Gastrocnemius medialis (tissue), 4 donors: ENCODE measurements around the gene LRRC18. TPM values are rescaled to one million over a fixed set of nuclear protein-coding genes. Genes with fewer than 3 reads are reported as not detected.

Experiments
- ATAC-seq, 2 donors: fragments of 150-250 bp; one replicate each; pipeline ENCODE4 v1.9.1; 2016
- DNase-seq, 2 donors: peaks; one replicate each; pipeline ENCODE4 v3.0.0-alpha.2; 2019
- H3K27ac ChIP-seq, 4 donors: fragments of 200-600 bp; sonication (generic); 1 replicate in 1 of 4; 2 replicates in 3 of 4; pipeline ENCODE4 v1.5.1; 2016 to 2018; ENCODE audit warnings: mild to moderate bottlenecking in 2 of 4, moderate library complexity in 1 of 4
- H3K27me3 ChIP-seq, 3 donors: fragments of 200-600 bp; sonication (generic) in 2 of 3; 1 replicate in 1 of 3; 2 replicates in 2 of 3; pipeline versions ENCODE4 v1.5.1 to v1.6.0; 2016 to 2019; ENCODE audit warnings: mild to moderate bottlenecking in 1 of 3, moderate library complexity in 1 of 3
- H3K36me3 ChIP-seq, 2 donors: fragments of 200-600 bp; sonication (generic) in 1 of 2; one replicate each; pipeline ENCODE4 v1.5.1; 2017 to 2018
- H3K4me1 ChIP-seq, 2 donors: fragments of 200-600 bp; sonication (generic) in 1 of 2; one replicate each; pipeline ENCODE4 v1.5.1; 2016 to 2017; ENCODE audit warnings: mild to moderate bottlenecking in 2 of 2
- H3K4me3 ChIP-seq, 4 donors: fragments of 200-600 bp; sonication (generic) in 3 of 4; 1 replicate in 1 of 4; 2 replicates in 3 of 4; pipeline ENCODE4 v1.5.1; 2016 to 2019; ENCODE audit warnings: mild to moderate bottlenecking in 2 of 4
- H3K9me3 ChIP-seq, 3 donors: fragments of 200-600 bp; sonication (generic) in 2 of 3; 1 replicate in 1 of 3; 2 replicates in 2 of 3; pipeline ENCODE4 v1.5.1; 2016 to 2019
- CTCF ChIP-seq, 5 experiments: fragments of 450-650 bp in 3 of 5; fragments of 200-600 bp in 2 of 5; sonication (generic) in 2 of 5; IDR thresholded peaks in 4 of 5; conservative IDR thresholded peaks in 1 of 5; 1 replicate in 4 of 5; 2 replicates in 1 of 5; pipeline ENCODE4 v1.5.1; 2016 to 2019; ENCODE audit warnings: antibody characterized with exemption in 5 of 5, mild to moderate bottlenecking in 3 of 5, moderate library complexity in 3 of 5
- POLR2A ChIP-seq, 2 donors: fragments of 450-650 bp; IDR thresholded peaks; one replicate each; pipeline ENCODE4 v1.6.1; 2017; ENCODE audit warnings: antibody characterized with exemption in 2 of 2, mild to moderate bottlenecking in 2 of 2, moderate library complexity in 2 of 2
- in situ Hi-C, 4 donors: fragments of 200-750 bp; cut with MboI; loops; one replicate each; pipeline versions ENCODE4 v1.15.0 to v1.8.0; 2017; ENCODE audit warnings: low sequenced_read_pairs in 4 of 4
- intact Hi-C: fragments of 100-400 bp; cut with DNase I; formaldehyde crosslinking; loops from one replicate; pipeline ENCODE4 v1.15.1; 2023; ENCODE audit warnings: low total_unique reads
- total RNA-seq, 4 donors: library from RNA; depleted of rRNA; stranded (reverse); fragments of >200 nt; gene quantifications; one replicate each; pipeline versions ENCODE4 v1.1.0 to v1.2.3, GENCODE V29; 2016

Gene LRRC18
- total RNA-seq, 4 donors from 2014 or later = not detected

- Histone ChIP-seq H3K27me3 (no peaks in the 10 kb centered on the region), H3K4me1 (no peaks in the 10 kb centered on the region), H3K27ac (no peak overlapping the region), H3K4me3 (no peak overlapping the region), H3K36me3 (no peaks in the 10 kb centered on the region), H3K9me3 (no peaks in the 10 kb centered on the region)
- DNase-seq (no peak), ATAC-seq (no peak)
- no peak for TF ChIP-seq POLR2A (IDR thresholded peaks at IDR 0.05)
- TF ChIP-seq CTCF (IDR thresholded peaks at IDR 0.05 in 4 of 5, conservative IDR thresholded peaks at IDR 0.05 in 1 of 5) = no peak
- intact Hi-C loops = no loop called here
- in situ Hi-C loops = no loop called here
Measured at GRCh38 chr10:48898426-48898825, 41.2 kb downstream of the LRRC18 start.

GRCh38 chr10:48897441-48897790, 42.2 kb downstream of the LRRC18 start:
- Histone ChIP-seq H3K27me3 (no peaks in the 10 kb centered on the region), H3K36me3 (no peaks in the 10 kb centered on the region), H3K4me1 (no peaks in the 10 kb centered on the region), H3K27ac (no peak overlapping the region), H3K9me3 (no peaks in the 10 kb centered on the region), H3K4me3 (no peak overlapping the region)
- no peak for DNase-seq
- ATAC-seq = no peak
- intact Hi-C loops (no loop called here), in situ Hi-C loops (no loop called here)
- TF ChIP-seq POLR2A (IDR thresholded peaks at IDR 0.05) (no peak), CTCF (IDR thresholded peaks at IDR 0.05 in 4 of 5, conservative IDR thresholded peaks at IDR 0.05 in 1 of 5) (no peak)

GRCh38 chr10:48896756-48897440, 42.7 kb downstream of the LRRC18 start:
- no peak for TF ChIP-seq CTCF (IDR thresholded peaks at IDR 0.05 in 4 of 5, conservative IDR thresholded peaks at IDR 0.05 in 1 of 5)
- no peak for TF ChIP-seq POLR2A (IDR thresholded peaks at IDR 0.05)
- Histone ChIP-seq H3K36me3 (no peaks in the 10 kb centered on the region), H3K27me3 (no peaks in the 10 kb centered on the region), H3K4me3 (no peak overlapping the region), H3K4me1 (no peaks in the 10 kb centered on the region), H3K9me3 (no peaks in the 10 kb centered on the region), H3K27ac (no peak overlapping the region)
- intact Hi-C loops = no loop called here
- no peak for ATAC-seq
- no peak for DNase-seq
- in situ Hi-C loops = no loop called here

- Histone ChIP-seq H3K4me1 (no peaks in the 10 kb centered on the region), H3K36me3 (no peaks in the 10 kb centered on the region), H3K27ac (no peak overlapping the region), H3K4me3 (no peak overlapping the region), H3K9me3 (no peaks in the 10 kb centered on the region), H3K27me3 (no peaks in the 10 kb centered on the region)
- intact Hi-C loops = no loop called here
- ATAC-seq (no peak), DNase-seq (no peak)
- no peak for TF ChIP-seq POLR2A (IDR thresholded peaks at IDR 0.05)
- in situ Hi-C loops = no loop called here
Measured at GRCh38 chr10:48895803-48896195, 43.8 kb downstream of the LRRC18 start.

GRCh38 chr10:48894911-48895802, 44.5 kb downstream of the LRRC18 start:
- Histone ChIP-seq H3K4me1 (no peaks in the 10 kb centered on the region), H3K9me3 (no peaks in the 10 kb centered on the region), H3K36me3 (no peaks in the 10 kb centered on the region), H3K4me3 (no peak overlapping the region), H3K27ac (no peak overlapping the region), H3K27me3 (no peaks in the 10 kb centered on the region)
- DNase-seq (no peak), ATAC-seq (no peak)
- intact Hi-C loops = no loop called here
- TF ChIP-seq POLR2A (IDR thresholded peaks at IDR 0.05) = no peak
- TF ChIP-seq CTCF (IDR thresholded peaks at IDR 0.05 in 4 of 5, conservative IDR thresholded peaks at IDR 0.05 in 1 of 5) = no peak
- in situ Hi-C loops = no loop called here
